ENCODE data around the gene THYN1. TPM values are rescaled to one million over a fixed set of nuclear protein-coding genes. Genes with fewer than 3 reads are reported as not detected.

Gene THYN1
- total RNA-seq, 1 donor from 2014 or later, result 62.5 TPM

GRCh38 chr11:134248910-134249480, 4.2 kb downstream of the THYN1 start:
- Mint-ChIP-seq H3K27ac (ENCODE audit: unreplicated experiment) (no peak overlapping the region), H3K27me3 (ENCODE audit: low read depth) (no peaks in the 10 kb centered on the region), H3K4me3 (peak overlapping the region; percentile 28), H3K36me3 (ENCODE audit: low read depth) (peaks cover 3% of the 10 kb centered on the region), H3K9me3 (no peaks in the 10 kb centered on the region), H3K4me1 (peaks cover 21% of the 10 kb centered on the region)
- TF ChIP-seq, protein P1, sequence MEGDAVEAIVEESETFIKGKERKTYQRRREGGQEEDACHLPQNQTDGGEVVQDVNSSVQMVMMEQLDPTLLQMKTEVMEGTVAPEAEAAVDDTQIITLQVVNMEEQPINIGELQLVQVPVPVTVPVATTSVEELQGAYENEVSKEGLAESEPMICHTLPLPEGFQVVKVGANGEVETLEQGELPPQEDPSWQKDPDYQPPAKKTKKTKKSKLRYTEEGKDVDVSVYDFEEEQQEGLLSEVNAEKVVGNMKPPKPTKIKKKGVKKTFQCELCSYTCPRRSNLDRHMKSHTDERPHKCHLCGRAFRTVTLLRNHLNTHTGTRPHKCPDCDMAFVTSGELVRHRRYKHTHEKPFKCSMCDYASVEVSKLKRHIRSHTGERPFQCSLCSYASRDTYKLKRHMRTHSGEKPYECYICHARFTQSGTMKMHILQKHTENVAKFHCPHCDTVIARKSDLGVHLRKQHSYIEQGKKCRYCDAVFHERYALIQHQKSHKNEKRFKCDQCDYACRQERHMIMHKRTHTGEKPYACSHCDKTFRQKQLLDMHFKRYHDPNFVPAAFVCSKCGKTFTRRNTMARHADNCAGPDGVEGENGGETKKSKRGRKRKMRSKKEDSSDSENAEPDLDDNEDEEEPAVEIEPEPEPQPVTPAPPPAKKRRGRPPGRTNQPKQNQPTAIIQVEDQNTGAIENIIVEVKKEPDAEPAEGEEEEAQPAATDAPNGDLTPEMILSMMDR (conservative IDR thresholded peaks at IDR 0.05), result no peak
- DNase-seq (ENCODE audit: low read depth, low spot score), result no peak

DNA sequence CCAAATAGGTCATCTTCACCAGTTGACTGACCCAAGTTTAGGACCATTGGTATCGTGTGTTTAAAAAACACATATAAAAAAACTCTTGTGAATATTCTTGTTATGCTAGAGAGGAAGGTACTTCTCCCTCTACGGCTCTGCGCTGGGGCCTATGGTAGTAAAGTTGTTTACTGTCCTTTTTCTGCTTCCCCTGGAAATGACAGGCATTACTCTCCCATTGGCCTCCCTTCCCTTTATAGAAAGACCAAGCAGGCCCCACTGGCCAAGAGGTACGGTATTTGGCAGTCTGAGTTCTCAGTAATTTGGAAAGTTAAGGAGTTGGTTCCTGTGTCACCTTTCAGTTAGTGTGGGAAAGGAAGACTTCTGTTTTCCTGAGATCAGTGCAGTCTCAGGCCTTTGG, 6.5 kb downstream of the THYN1 start:
- H3K27ac Mint-ChIP-seq (ENCODE audit: unreplicated experiment), result no peak overlapping the region
- no peak for DNase-seq (ENCODE audit: low read depth, low spot score)
- no peaks in the 10 kb centered on the region for H3K9me3 Mint-ChIP-seq
- TF ChIP-seq, protein P1 (conservative IDR thresholded peaks at IDR 0.05), result no peak
- H3K4me3 Mint-ChIP-seq, result no peak overlapping the region
- H3K4me1 Mint-ChIP-seq, result peaks cover 2% of the 10 kb centered on the region
- H3K27me3 Mint-ChIP-seq (ENCODE audit: low read depth), result no peaks in the 10 kb centered on the region
- peaks cover 6% of the 10 kb centered on the region for H3K36me3 Mint-ChIP-seq (ENCODE audit: low read depth)

- Mint-ChIP-seq H3K27me3 (ENCODE audit: low read depth) (no peaks in the 10 kb centered on the region), H3K36me3 (ENCODE audit: low read depth) (peaks cover 6% of the 10 kb centered on the region), H3K9me3 (no peaks in the 10 kb centered on the region), H3K4me1 (no peaks in the 10 kb centered on the region), H3K4me3 (no peak overlapping the region), H3K27ac (ENCODE audit: unreplicated experiment) (no peak overlapping the region)
- TF ChIP-seq, protein P1 (conservative IDR thresholded peaks at IDR 0.05), result no peak
- DNase-seq (ENCODE audit: low read depth, low spot score), result no peak
Measured at GRCh38 chr11:134246100-134246499, 7.1 kb downstream of the THYN1 start.

GRCh38 chr11:134245434-134245833, 7.7 kb downstream of the THYN1 start:
- Mint-ChIP-seq H3K27ac (ENCODE audit: unreplicated experiment) (no peak overlapping the region), H3K9me3 (no peaks in the 10 kb centered on the region), H3K4me1 (no peaks in the 10 kb centered on the region), H3K36me3 (ENCODE audit: low read depth) (peaks cover 6% of the 10 kb centered on the region), H3K4me3 (no peak overlapping the region), H3K27me3 (ENCODE audit: low read depth) (no peaks in the 10 kb centered on the region)
- TF ChIP-seq, protein P1 (conservative IDR thresholded peaks at IDR 0.05), result no peak
- DNase-seq (ENCODE audit: low read depth, low spot score), result no peak

DNA sequence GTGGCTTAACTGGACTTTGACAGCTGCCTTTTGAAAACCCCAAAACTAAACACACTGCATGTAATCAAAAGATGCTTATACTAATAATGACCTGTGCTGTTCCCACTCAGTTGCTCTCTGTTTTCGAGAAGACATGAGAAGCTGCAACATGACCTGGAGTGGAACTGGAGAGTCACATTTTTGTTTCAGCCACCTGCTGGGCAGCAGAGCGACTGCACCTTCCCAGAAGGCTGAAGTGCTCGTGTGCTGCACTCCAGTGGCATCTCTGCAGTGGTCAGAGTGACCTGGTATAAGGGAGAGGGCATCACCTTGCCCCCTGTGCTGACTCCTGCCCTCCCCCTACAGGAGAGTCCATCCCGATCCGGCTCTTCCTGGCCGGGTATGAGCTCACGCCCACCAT, 8.6 kb downstream of the THYN1 start:
- Mint-ChIP-seq H3K4me3 (no peak overlapping the region), H3K27ac (ENCODE audit: unreplicated experiment) (no peak overlapping the region), H3K9me3 (no peaks in the 10 kb centered on the region), H3K36me3 (ENCODE audit: low read depth) (peaks cover 6% of the 10 kb centered on the region), H3K27me3 (ENCODE audit: low read depth) (no peaks in the 10 kb centered on the region), H3K4me1 (no peaks in the 10 kb centered on the region)
- TF ChIP-seq, protein P1 (conservative IDR thresholded peaks at IDR 0.05), result peak; percentile 55
- no peak for DNase-seq (ENCODE audit: low read depth, low spot score)

Measured in neural crest cell (in vitro differentiated cells).